Stimulated activated naive CD8-positive, alpha-beta T cell treated with anti-CD3 and anti-CD28 coated beads, Interleukin-15, amount 100 ng/mL, for 72 hours (primary cell): ENCODE measurements around the gene USP3.

Experiments
- ATAC-seq: fragments of 150-1000 bp; cut with Tn5 transposase; 2 replicates; pipeline ENCODE4 v1.10.0; 2021; ENCODE audit warnings: mild to moderate bottlenecking, moderate library complexity
- DNase-seq, 2 donors: peaks; one replicate each; pipeline ENCODE4 v3.0.0; 2021 to 2022
- H3K27ac Mint-ChIP-seq, 2 donors: one replicate each; pipeline ENCODE4 v1.8.0; 2022; ENCODE audit warnings: mild to moderate bottlenecking in 2 of 2, mixed read lengths in 2 of 2, moderate library complexity in 2 of 2
- H3K27me3 Mint-ChIP-seq: one replicate; pipeline ENCODE4 v1.8.0; 2022; ENCODE audit warnings: mixed read lengths
- H3K4me1 Mint-ChIP-seq: one replicate; pipeline ENCODE4 v1.8.0; 2022; ENCODE audit warnings: mild to moderate bottlenecking, mixed read lengths
- H3K4me3 Mint-ChIP-seq, 2 donors: one replicate each; pipeline ENCODE4 v1.8.0; 2022; ENCODE audit warnings: mild to moderate bottlenecking in 2 of 2, mixed read lengths in 2 of 2, moderate library complexity in 1 of 2
- H3K9me3 Mint-ChIP-seq, 2 donors: one replicate each; pipeline ENCODE4 v1.8.0; 2022; ENCODE audit warnings: mixed read lengths in 2 of 2

Gene USP3

GRCh38 chr15:63500265-63501250, 3.8 kb upstream of the USP3 start:
- peak overlapping the region; percentile 88 to 92 for H3K4me3 Mint-ChIP-seq
- ATAC-seq (no peak), DNase-seq (no peak)
- peak overlapping the region; percentile 13 to 61 for H3K27ac Mint-ChIP-seq
- H3K27me3 Mint-ChIP-seq, result no peaks in the 10 kb centered on the region
- H3K9me3 Mint-ChIP-seq, result no peaks in the 10 kb centered on the region
- H3K4me1 Mint-ChIP-seq, result no peaks in the 10 kb centered on the region

GRCh38 chr15:63501256-63502089, 2.9 kb upstream of the USP3 start:
- Mint-ChIP-seq H3K27me3 (no peaks in the 10 kb centered on the region), H3K9me3 (no peaks in the 10 kb centered on the region), H3K4me1 (peaks cover 8% of the 10 kb centered on the region), H3K4me3 (peak overlapping the region; percentile 88 to 92), H3K27ac (peak overlapping the region; percentile 8 to 82)
- no peak for DNase-seq
- no peak for ATAC-seq

GRCh38 chr15:63502137-63502766, 2.1 kb upstream of the USP3 start:
- Mint-ChIP-seq H3K4me1 (peaks cover 16% of the 10 kb centered on the region), H3K27ac (peak overlapping the region; percentile 8 to 84), H3K9me3 (no peaks in the 10 kb centered on the region), H3K27me3 (no peaks in the 10 kb centered on the region), H3K4me3 (peak overlapping the region; percentile 88 to 92)
- DNase-seq (no peak), ATAC-seq (no peak)

GRCh38 chr15:63502843-63503738, 1.3 kb upstream of the USP3 start:
- H3K4me1 Mint-ChIP-seq, result peaks cover 24% of the 10 kb centered on the region
- peak overlapping the region; percentile 98 to 99 for H3K27ac Mint-ChIP-seq
- ATAC-seq, result peak; percentile 73
- DNase-seq, result peak; percentile 80 to 93
- peak overlapping the region; percentile 88 to 92 for H3K4me3 Mint-ChIP-seq
- no peaks in the 10 kb centered on the region for H3K27me3 Mint-ChIP-seq
- H3K9me3 Mint-ChIP-seq, result no peaks in the 10 kb centered on the region

GRCh38 chr15:63503739-63504246, 600 bp upstream of the USP3 start:
- peaks cover 31% of the 10 kb centered on the region for H3K4me1 Mint-ChIP-seq
- H3K27me3 Mint-ChIP-seq, result no peaks in the 10 kb centered on the region
- DNase-seq (peak; percentile 91 to 95), ATAC-seq (peak; percentile 77)
- peak overlapping the region; percentile 98 to 99 for H3K27ac Mint-ChIP-seq
- peak overlapping the region; percentile 88 to 92 for H3K4me3 Mint-ChIP-seq
- H3K9me3 Mint-ChIP-seq, result no peaks in the 10 kb centered on the region

- H3K4me1 Mint-ChIP-seq, result peaks cover 45% of the 10 kb centered on the region
- ATAC-seq (peak; percentile 6), DNase-seq (peak; percentile 47 to 50)
- H3K27me3 Mint-ChIP-seq, result no peaks in the 10 kb centered on the region
- H3K4me3 Mint-ChIP-seq, result peak overlapping the region; percentile 88 to 91
- H3K9me3 Mint-ChIP-seq, result no peaks in the 10 kb centered on the region
- peak overlapping the region; percentile 92 to 94 for H3K27ac Mint-ChIP-seq
Observed at GRCh38 chr15:63504979-63505841, 817 bp downstream of the USP3 start.

GRCh38 chr15:63505842-63506222, 1.4 kb downstream of the USP3 start:
- H3K9me3 Mint-ChIP-seq, result no peaks in the 10 kb centered on the region
- no peak for ATAC-seq
- H3K27me3 Mint-ChIP-seq, result no peaks in the 10 kb centered on the region
- peak overlapping the region; percentile 88 to 90 for H3K4me3 Mint-ChIP-seq
- peak overlapping the region; percentile 92 to 94 for H3K27ac Mint-ChIP-seq
- H3K4me1 Mint-ChIP-seq, result peaks cover 51% of the 10 kb centered on the region
- no peak for DNase-seq

GRCh38 chr15:63506537-63507035, 2.2 kb downstream of the USP3 start:
- H3K27ac Mint-ChIP-seq, result peak overlapping the region; percentile 44 to 94
- peak overlapping the region; percentile 88 to 90 for H3K4me3 Mint-ChIP-seq
- no peaks in the 10 kb centered on the region for H3K27me3 Mint-ChIP-seq
- DNase-seq (no peak), ATAC-seq (no peak)
- peaks cover 57% of the 10 kb centered on the region for H3K4me1 Mint-ChIP-seq
- no peaks in the 10 kb centered on the region for H3K9me3 Mint-ChIP-seq

- ATAC-seq (no peak), DNase-seq (no peak)
- peaks cover 71% of the 10 kb centered on the region for H3K4me1 Mint-ChIP-seq
- peak overlapping the region; percentile 9 to 33 for H3K4me3 Mint-ChIP-seq
- H3K27me3 Mint-ChIP-seq, result no peaks in the 10 kb centered on the region
- no peaks in the 10 kb centered on the region for H3K9me3 Mint-ChIP-seq
- no peak overlapping the region for H3K27ac Mint-ChIP-seq
Observed at GRCh38 chr15:63507878-63508818, 3.8 kb downstream of the USP3 start.

GRCh38 chr15:63509056-63509954, 4.9 kb downstream of the USP3 start:
- H3K27ac Mint-ChIP-seq, result no peak overlapping the region
- ATAC-seq (no peak), DNase-seq (no peak)
- peak overlapping the region in 1 of 2 donors; percentile 43 for H3K4me3 Mint-ChIP-seq
- H3K4me1 Mint-ChIP-seq, result peaks cover 82% of the 10 kb centered on the region
- H3K27me3 Mint-ChIP-seq, result no peaks in the 10 kb centered on the region
- H3K9me3 Mint-ChIP-seq, result no peaks in the 10 kb centered on the region

GRCh38 chr15:63509955-63510940, 5.9 kb downstream of the USP3 start:
- H3K4me1 Mint-ChIP-seq, result peaks cover 91% of the 10 kb centered on the region
- no peak for DNase-seq
- ATAC-seq, result peak; percentile 43
- peak overlapping the region; percentile 5 to 20 for H3K27ac Mint-ChIP-seq
- peak overlapping the region; percentile 55 to 66 for H3K4me3 Mint-ChIP-seq
- no peaks in the 10 kb centered on the region for H3K9me3 Mint-ChIP-seq
- no peaks in the 10 kb centered on the region for H3K27me3 Mint-ChIP-seq
